ENCODE data around the gene ZCCHC3. TPM values are rescaled to one million over a fixed set of nuclear protein-coding genes. Genes with fewer than 3 reads are reported as not detected.

Gene ZCCHC3
- total and polyA plus RNA-seq, 2 experiments from 2014 or later: 4.1 to 14.8 TPM

- in situ Hi-C loops (cut with MboI): no loop called here
- H3K4me1 ChIP-seq (ENCODE audit: insufficient read depth): peaks cover 8% of the 10 kb centered on the region
- no peaks in the 10 kb centered on the region for H3K27me3 ChIP-seq (replicated peaks; ENCODE audit: insufficient read depth)
- H4K20me1 ChIP-seq (ENCODE audit: insufficient read depth): no peaks in the 10 kb centered on the region
- no peak overlapping the region for H3K4me3 ChIP-seq
- H3K9me2 ChIP-seq (ENCODE audit: insufficient read depth): no peaks in the 10 kb centered on the region
- H3K27ac ChIP-seq: no peak overlapping the region
- H3F3A ChIP-seq (ENCODE audit: insufficient read depth): peaks cover 8% of the 10 kb centered on the region; the same call in 1 of the 2 replicates
- H3K9me3 ChIP-seq (ENCODE audit: low read depth): no peaks in the 10 kb centered on the region
- no peak overlapping the region for H2AFZ ChIP-seq
- TF ChIP-seq EZH2phosphoT487 (IDR thresholded peaks at IDR 0.05; ENCODE audit: insufficient read depth, low read depth) (no peak), EZH2 (IDR thresholded peaks at IDR 0.05; ENCODE audit: insufficient read depth, poor library complexity, severe bottlenecking) (no peak)
- 90 to 96% methylated on average over 2 of the region's 2 CpGs for WGBS, 2 experiments (ENCODE audit: low coverage in 1 of 2, low lambda C conversion rate in 2 of 2, missing lambda C conversion rate in 2 of 2)
- H3K9ac ChIP-seq: no peak overlapping the region
- H3K36me3 ChIP-seq (ENCODE audit: low read depth): no peaks in the 10 kb centered on the region
- no peak overlapping the region for H3K4me2 ChIP-seq (ENCODE audit: unreplicated experiment)
- H3K79me2 ChIP-seq (ENCODE audit: insufficient read depth): no peaks in the 10 kb centered on the region
- DNase-seq: no peak
Measured at GRCh38 chr20:286508-286907, 10.9 kb upstream of the ZCCHC3 start.

- Histone ChIP-seq H3K9me3 (ENCODE audit: low read depth) (no peaks in the 10 kb centered on the region), H3K9ac (no peak overlapping the region), H4K20me1 (ENCODE audit: insufficient read depth) (no peaks in the 10 kb centered on the region), H3K36me3 (ENCODE audit: low read depth) (no peaks in the 10 kb centered on the region), H3K79me2 (ENCODE audit: insufficient read depth) (no peaks in the 10 kb centered on the region), H3K9me2 (ENCODE audit: insufficient read depth) (no peaks in the 10 kb centered on the region), H2AFZ (peak overlapping the region; percentile 96; the same call in 1 of the 2 replicates), H3K4me2 (ENCODE audit: unreplicated experiment) (no peak overlapping the region), H3K27ac (no peak overlapping the region), H3K4me1 (ENCODE audit: insufficient read depth) (peaks cover 10% of the 10 kb centered on the region), H3K4me3 (peak overlapping the region; percentile 87), H3F3A (ENCODE audit: insufficient read depth) (peaks cover 8% of the 10 kb centered on the region; the same call in 1 of the 2 replicates), H3K27me3 (replicated peaks; ENCODE audit: insufficient read depth) (no peaks in the 10 kb centered on the region)
- 76 to 78% methylated on average over 3 of the region's 3 CpGs for WGBS, 2 experiments (ENCODE audit: low coverage in 1 of 2, low lambda C conversion rate in 2 of 2, missing lambda C conversion rate in 2 of 2)
- no peak for DNase-seq
- no peak for TF ChIP-seq EZH2phosphoT487 (IDR thresholded peaks at IDR 0.05; ENCODE audit: insufficient read depth, low read depth)
- TF ChIP-seq EZH2 (IDR thresholded peaks at IDR 0.05; ENCODE audit: insufficient read depth, poor library complexity, severe bottlenecking): no peak
- in situ Hi-C loops (cut with MboI): no loop called here
Measured at GRCh38 chr20:288956-289692, 8.2 kb upstream of the ZCCHC3 start.

GRCh38 chr20:289693-290083 lies 7.7 kb upstream of the ZCCHC3 start:
- H3K9ac ChIP-seq: peak overlapping the region; percentile 84
- WGBS, 2 experiments (ENCODE audit: low coverage in 1 of 2, low lambda C conversion rate in 2 of 2, missing lambda C conversion rate in 2 of 2): 50% methylated on average over 2 of the region's 2 CpGs
- H3K9me3 ChIP-seq (ENCODE audit: low read depth): no peaks in the 10 kb centered on the region
- TF ChIP-seq EZH2 (IDR thresholded peaks at IDR 0.05; ENCODE audit: insufficient read depth, poor library complexity, severe bottlenecking) (no peak), EZH2phosphoT487 (IDR thresholded peaks at IDR 0.05; ENCODE audit: insufficient read depth, low read depth) (no peak)
- peak overlapping the region; percentile 86 for H3K27ac ChIP-seq
- H3K4me1 ChIP-seq (ENCODE audit: insufficient read depth): peaks cover 10% of the 10 kb centered on the region
- no peaks in the 10 kb centered on the region for H3K36me3 ChIP-seq (ENCODE audit: low read depth)
- no peaks in the 10 kb centered on the region for H3K9me2 ChIP-seq (ENCODE audit: insufficient read depth)
- in situ Hi-C loops (cut with MboI): no loop called here
- H3K4me3 ChIP-seq: peak overlapping the region; percentile 87
- H4K20me1 ChIP-seq (ENCODE audit: insufficient read depth): no peaks in the 10 kb centered on the region
- H3F3A ChIP-seq (ENCODE audit: insufficient read depth): peaks cover 8% of the 10 kb centered on the region; the same call in 1 of the 2 replicates
- peak overlapping the region; percentile 83 for H3K4me2 ChIP-seq (ENCODE audit: unreplicated experiment)
- H3K27me3 ChIP-seq (replicated peaks; ENCODE audit: insufficient read depth): no peaks in the 10 kb centered on the region
- peak overlapping the region; percentile 96 for H2AFZ ChIP-seq
- DNase-seq: peak; percentile 23
- H3K79me2 ChIP-seq (ENCODE audit: insufficient read depth): no peaks in the 10 kb centered on the region

GRCh38 chr20:290084-290831 lies 7.1 kb upstream of the ZCCHC3 start, which contains the start of gene C20orf96:
Gene C20orf96 (minus strand): TSS chr20:290750. CDS start chr20:290610, 140 bp downstream.
- Histone ChIP-seq H3K4me2 (ENCODE audit: unreplicated experiment) (peak within 1 kb of the TSS; percentile 83), H3K9me2 (ENCODE audit: insufficient read depth) (no peaks in the 10 kb centered on the region), H3K27me3 (replicated peaks; ENCODE audit: insufficient read depth) (no peaks in the 10 kb centered on the region), H3K4me3 (peak within 1 kb of the TSS; percentile 87), H3K27ac (peak within 1 kb of the TSS; percentile 86), H4K20me1 (ENCODE audit: insufficient read depth) (no peaks in the 10 kb centered on the region), H3K79me2 (ENCODE audit: insufficient read depth) (no peaks in the 10 kb centered on the region), H2AFZ (peak within 1 kb of the TSS; percentile 96), H3K9ac (peak within 1 kb of the TSS; percentile 84), H3K9me3 (ENCODE audit: low read depth) (no peaks in the 10 kb centered on the region), H3F3A (ENCODE audit: insufficient read depth) (peaks cover 8% of the 10 kb centered on the region; the same call in 1 of the 2 replicates), H3K36me3 (ENCODE audit: low read depth) (no peaks in the 10 kb centered on the region), H3K4me1 (ENCODE audit: insufficient read depth) (peaks cover 10% of the 10 kb centered on the region)
- TF ChIP-seq EZH2 (IDR thresholded peaks at IDR 0.05; ENCODE audit: insufficient read depth, poor library complexity, severe bottlenecking) (no peak), EZH2phosphoT487 (IDR thresholded peaks at IDR 0.05; ENCODE audit: insufficient read depth, low read depth) (no peak)
- peak; percentile 97 for DNase-seq
- in situ Hi-C loops (cut with MboI): no loop called here
- WGBS, 2 experiments (ENCODE audit: low coverage in 1 of 2, low lambda C conversion rate in 2 of 2, missing lambda C conversion rate in 2 of 2): 1 to 2% methylated on average over 37 to 42 of the region's 43 CpGs
